Measurements from ENCODE around the gene DHRSX. TPM values are rescaled to one million over a fixed set of nuclear protein-coding genes. Genes with fewer than 3 reads are reported as not detected.
"Not testable (repeated sequence)": the region's sequence is repeated elsewhere in the genome, so short reads cannot be mapped to it uniquely, and the experiment has no call there.

The DHRSX gene
- total RNA-seq, 6 donors from 2014 or later, result 18.2 to 34.8 (median 21.2) TPM

DNA sequence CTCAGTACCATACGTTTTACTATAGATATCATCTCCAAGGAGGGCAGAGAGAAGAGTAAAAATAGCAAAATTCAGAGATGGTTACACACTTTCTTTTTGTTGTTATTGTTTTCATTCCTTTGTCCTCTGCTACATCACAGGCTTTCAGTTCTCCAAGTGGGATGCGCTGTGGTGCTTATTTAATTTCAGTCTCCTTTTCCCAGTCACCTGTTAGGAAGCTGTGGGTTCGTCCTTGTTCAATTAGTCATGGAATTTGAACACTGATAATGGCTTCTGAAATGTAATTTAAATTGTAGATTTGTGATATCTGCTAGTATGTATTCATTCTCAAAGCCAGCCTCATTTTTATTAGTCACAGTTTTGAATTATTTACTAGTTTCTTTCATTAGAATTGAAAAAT lies 38.8 kb upstream of the DHRSX start:
- H3K4me1 ChIP-seq, result no peaks in the 10 kb centered on the region
- TF ChIP-seq EP300 (IDR thresholded peaks at IDR 0.05) (no peak), POLR2A (IDR thresholded peaks at IDR 0.05) (no peak), POLR2AphosphoS5 (IDR thresholded peaks at IDR 0.05) (no peak)
- TF ChIP-seq, protein P1, sequence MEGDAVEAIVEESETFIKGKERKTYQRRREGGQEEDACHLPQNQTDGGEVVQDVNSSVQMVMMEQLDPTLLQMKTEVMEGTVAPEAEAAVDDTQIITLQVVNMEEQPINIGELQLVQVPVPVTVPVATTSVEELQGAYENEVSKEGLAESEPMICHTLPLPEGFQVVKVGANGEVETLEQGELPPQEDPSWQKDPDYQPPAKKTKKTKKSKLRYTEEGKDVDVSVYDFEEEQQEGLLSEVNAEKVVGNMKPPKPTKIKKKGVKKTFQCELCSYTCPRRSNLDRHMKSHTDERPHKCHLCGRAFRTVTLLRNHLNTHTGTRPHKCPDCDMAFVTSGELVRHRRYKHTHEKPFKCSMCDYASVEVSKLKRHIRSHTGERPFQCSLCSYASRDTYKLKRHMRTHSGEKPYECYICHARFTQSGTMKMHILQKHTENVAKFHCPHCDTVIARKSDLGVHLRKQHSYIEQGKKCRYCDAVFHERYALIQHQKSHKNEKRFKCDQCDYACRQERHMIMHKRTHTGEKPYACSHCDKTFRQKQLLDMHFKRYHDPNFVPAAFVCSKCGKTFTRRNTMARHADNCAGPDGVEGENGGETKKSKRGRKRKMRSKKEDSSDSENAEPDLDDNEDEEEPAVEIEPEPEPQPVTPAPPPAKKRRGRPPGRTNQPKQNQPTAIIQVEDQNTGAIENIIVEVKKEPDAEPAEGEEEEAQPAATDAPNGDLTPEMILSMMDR (IDR thresholded peaks at IDR 0.05), result no peak
- no peak overlapping the region for H3K27ac ChIP-seq
- 64 to 86% methylated on average over 3 of the region's 3 CpGs for WGBS, 2 donors
- DNase-seq, result no peak
- H3K4me3 ChIP-seq, result no peak overlapping the region
- H3K36me3 ChIP-seq, result no peaks in the 10 kb centered on the region
- H3K9me3 ChIP-seq, result no peaks in the 10 kb centered on the region
- no peak for ATAC-seq (ENCODE audit: low FRiP score in 2 of 2)
- H3K27me3 ChIP-seq, result no peaks in the 10 kb centered on the region

DNA sequence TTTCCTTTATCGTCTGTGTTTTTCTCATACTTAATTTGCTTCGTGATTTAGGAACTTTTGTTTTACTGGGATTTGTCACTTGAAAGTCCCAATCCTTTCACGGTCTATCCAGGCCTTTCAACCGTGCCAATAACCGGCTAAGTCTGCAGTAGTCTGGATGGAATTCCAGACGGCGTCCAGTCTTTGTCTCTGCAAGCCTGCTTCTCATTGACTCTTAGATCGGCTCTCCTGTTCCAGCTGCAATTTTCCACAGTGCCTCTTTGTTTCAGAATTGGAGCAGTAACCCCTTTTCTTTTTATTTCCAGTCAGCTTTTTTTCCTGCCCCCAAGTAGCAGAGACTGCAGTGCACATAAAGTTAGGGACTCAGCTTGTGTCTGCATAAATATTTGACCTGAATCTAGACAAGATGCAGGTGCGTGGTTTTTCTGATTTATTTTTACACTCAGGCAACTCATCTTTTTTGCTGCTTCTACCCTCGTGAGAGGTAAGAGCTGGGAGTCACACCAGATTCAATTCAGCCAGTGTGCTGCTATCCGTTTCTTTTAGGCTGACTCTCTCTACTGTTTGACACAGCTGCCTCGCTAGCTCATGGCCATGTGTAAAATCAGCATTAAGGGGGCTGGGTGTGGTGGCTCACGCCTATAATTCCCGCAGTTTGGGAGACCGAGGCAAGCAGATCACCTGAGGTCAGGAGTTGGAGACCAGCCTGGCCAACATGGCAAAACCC lies 37.4 kb upstream of the DHRSX start:
- ATAC-seq (ENCODE audit: low FRiP score in 2 of 2), result no peak
- 66 to 78% methylated on average over 15 of the region's 15 CpGs for WGBS, 2 donors
- no peaks in the 10 kb centered on the region for H3K36me3 ChIP-seq
- no peak for DNase-seq
- no peak overlapping the region for H3K4me3 ChIP-seq
- H3K27me3 ChIP-seq, result no peaks in the 10 kb centered on the region
- H3K27ac ChIP-seq, result no peak overlapping the region
- H3K4me1 ChIP-seq, result no peaks in the 10 kb centered on the region
- TF ChIP-seq POLR2AphosphoS5 (IDR thresholded peaks at IDR 0.05) (no peak), EP300 (IDR thresholded peaks at IDR 0.05) (no peak), POLR2A (IDR thresholded peaks at IDR 0.05) (no peak)
- TF ChIP-seq, protein P1 (IDR thresholded peaks at IDR 0.05), result no peak
- no peaks in the 10 kb centered on the region for H3K9me3 ChIP-seq

DNA sequence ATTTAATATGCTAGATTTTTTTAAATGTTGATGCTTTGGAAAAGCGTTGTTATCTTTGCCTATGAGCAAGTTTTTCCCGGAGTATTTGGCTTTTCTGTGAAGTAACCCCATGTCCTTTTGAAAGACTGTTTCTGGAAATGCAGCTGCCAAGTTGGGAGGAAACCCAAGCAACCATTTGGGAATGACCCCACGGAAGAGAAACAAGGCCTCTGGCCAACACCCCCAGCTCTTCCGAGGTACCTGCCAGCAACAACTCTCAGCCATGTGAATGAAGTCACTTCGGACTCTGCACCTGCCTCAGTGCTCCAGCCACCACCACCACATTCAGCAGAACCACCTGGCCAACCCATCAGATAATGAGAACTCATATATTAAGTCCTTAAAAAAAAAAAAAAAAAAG lies 36.2 kb upstream of the DHRSX start:
- WGBS, 2 donors, result 74 to 81% methylated on average over 5 of the region's 5 CpGs
- H3K27me3 ChIP-seq, result no peaks in the 10 kb centered on the region
- no peaks in the 10 kb centered on the region for H3K9me3 ChIP-seq
- TF ChIP-seq, protein P1 (IDR thresholded peaks at IDR 0.05), result no peak
- TF ChIP-seq POLR2A (IDR thresholded peaks at IDR 0.05) (no peak), POLR2AphosphoS5 (IDR thresholded peaks at IDR 0.05) (no peak), EP300 (IDR thresholded peaks at IDR 0.05) (no peak)
- H3K36me3 ChIP-seq, result no peaks in the 10 kb centered on the region
- DNase-seq (no peak), ATAC-seq (ENCODE audit: low FRiP score in 2 of 2) (no peak)
- no peak overlapping the region for H3K4me3 ChIP-seq
- no peak overlapping the region for H3K27ac ChIP-seq
- no peaks in the 10 kb centered on the region for H3K4me1 ChIP-seq

DNA sequence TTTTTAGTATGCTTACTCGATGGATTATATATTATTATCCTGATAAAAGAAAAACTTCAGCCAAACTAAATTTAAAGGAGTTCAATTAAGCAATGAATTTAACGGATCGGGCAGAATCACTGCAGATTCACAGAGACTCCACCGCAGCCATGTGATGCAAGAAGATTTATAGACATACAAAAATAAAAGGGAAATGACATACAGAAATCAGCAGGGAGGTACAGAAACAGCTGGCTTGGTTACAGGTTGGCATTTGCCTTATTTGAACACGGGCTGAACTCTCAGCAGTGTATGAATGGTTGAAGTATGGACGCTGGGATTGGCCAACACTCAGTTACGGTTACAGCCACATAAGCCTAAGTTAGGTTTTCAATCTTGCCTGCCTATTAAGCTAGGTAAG lies 35.4 kb upstream of the DHRSX start:
- H3K9me3 ChIP-seq, result no peaks in the 10 kb centered on the region
- no peaks in the 10 kb centered on the region for H3K36me3 ChIP-seq
- no peak overlapping the region for H3K4me3 ChIP-seq
- ATAC-seq (ENCODE audit: low FRiP score in 2 of 2) (no peak), DNase-seq (no peak)
- H3K27ac ChIP-seq, result no peak overlapping the region
- no peaks in the 10 kb centered on the region for H3K27me3 ChIP-seq
- H3K4me1 ChIP-seq, result no peaks in the 10 kb centered on the region
- TF ChIP-seq, protein P1 (IDR thresholded peaks at IDR 0.05), result no peak
- no peak for TF ChIP-seq POLR2AphosphoS5 (IDR thresholded peaks at IDR 0.05)
- no peak for TF ChIP-seq POLR2A (IDR thresholded peaks at IDR 0.05)
- TF ChIP-seq EP300 (IDR thresholded peaks at IDR 0.05), result no peak
- WGBS, 2 donors, result 73 to 81% methylated on average over 7 of the region's 7 CpGs

DNA sequence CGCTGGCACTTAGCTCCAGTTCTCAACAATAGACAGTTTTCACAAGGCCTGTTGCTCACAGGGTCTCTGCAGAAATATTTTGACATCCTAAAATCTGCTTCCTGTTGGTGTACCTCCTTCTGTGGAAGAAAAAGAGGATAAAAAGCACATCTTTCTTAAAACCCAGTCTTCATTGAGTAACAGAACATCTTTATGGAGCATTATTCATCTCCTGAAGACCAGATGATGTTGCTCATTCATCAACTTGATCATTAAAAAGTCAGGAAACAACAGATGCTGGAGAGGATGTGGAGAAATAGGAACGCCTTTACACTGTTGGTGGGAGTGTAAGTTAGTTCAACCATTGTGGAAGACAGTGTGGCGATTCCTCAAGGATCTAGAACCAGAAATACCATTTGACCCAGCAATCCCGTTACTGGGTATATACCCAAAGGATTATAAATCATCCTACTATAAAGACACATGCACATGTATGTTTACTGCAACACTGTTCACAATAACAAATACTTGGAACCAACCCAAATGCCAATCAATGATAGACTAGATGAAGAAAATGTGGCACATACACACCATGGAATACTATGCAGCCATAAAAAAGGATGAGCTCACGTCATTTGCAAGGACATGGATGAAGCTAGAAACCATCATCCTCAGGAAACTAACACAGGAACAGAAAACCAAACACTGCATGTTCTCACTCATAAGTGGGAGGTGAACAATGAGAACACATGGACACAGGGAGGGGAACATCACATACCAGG lies 33.7 kb upstream of the DHRSX start:
- not testable (repeated sequence) for H3K27me3 ChIP-seq; H3K36me3 ChIP-seq; H3K27ac ChIP-seq; ATAC-seq (ENCODE audit: low FRiP score in 2 of 2); H3K4me1 ChIP-seq; H3K4me3 ChIP-seq; DNase-seq; H3K9me3 ChIP-seq
- WGBS, 2 donors, result 60 to 63% methylated on average over 5 of the region's 5 CpGs

Data from upper lobe of left lung (tissue), 6 donors.